Progenitor cell of endocrine pancreas (in vitro differentiated cells): ENCODE measurements around the gene CDKN1A. TPM values are rescaled to one million over a fixed set of nuclear protein-coding genes. Genes with fewer than 3 reads are reported as not detected.

Experiments
- DNase-seq: peaks from one replicate; pipeline ENCODE4 v3.0.0; 2021; ENCODE audit warnings: low spot score; ENCODE audit not compliant: unreplicated experiment
- H3K27ac Mint-ChIP-seq: 2 replicates; pipeline ENCODE4 v1.8.0; 2021; ENCODE audit warnings: mild to moderate bottlenecking, moderate library complexity, mixed read lengths
- H3K27me3 Mint-ChIP-seq: 2 replicates; pipeline ENCODE4 v1.8.0; 2021; ENCODE audit warnings: mixed read lengths
- H3K36me3 Mint-ChIP-seq: 2 replicates; pipeline ENCODE4 v1.8.0; 2022; ENCODE audit warnings: mixed read lengths; ENCODE audit not compliant: insufficient read depth
- H3K4me1 Mint-ChIP-seq: 2 replicates; pipeline ENCODE4 v1.8.0; 2021; ENCODE audit warnings: low read depth, mixed read lengths
- H3K4me3 Mint-ChIP-seq: 2 replicates; pipeline ENCODE4 v1.8.0; 2021; ENCODE audit warnings: low read depth, mild to moderate bottlenecking, moderate library complexity, mixed read lengths
- H3K9me3 Mint-ChIP-seq: 2 replicates; pipeline ENCODE4 v1.8.0; 2021; ENCODE audit warnings: low read depth, mixed read lengths
- total RNA-seq: library from RNA; stranded (reverse); gene quantifications from 2 replicates; pipeline ENCODE4 v1.2.1, GENCODE V29; 2021
- TF ChIP-seq, protein P1 (sequence below): fragments of 200-600 bp; sonication (generic); IDR thresholded peaks from one replicate; pipeline ENCODE4 v1.5.0; 2021; ENCODE audit warnings: antibody characterized with exemption, mild to moderate bottlenecking; ENCODE audit not compliant: unreplicated experiment

CDKN1A gene
- total RNA-seq, 1 donor from 2014 or later, result 12.4 TPM

DNA sequence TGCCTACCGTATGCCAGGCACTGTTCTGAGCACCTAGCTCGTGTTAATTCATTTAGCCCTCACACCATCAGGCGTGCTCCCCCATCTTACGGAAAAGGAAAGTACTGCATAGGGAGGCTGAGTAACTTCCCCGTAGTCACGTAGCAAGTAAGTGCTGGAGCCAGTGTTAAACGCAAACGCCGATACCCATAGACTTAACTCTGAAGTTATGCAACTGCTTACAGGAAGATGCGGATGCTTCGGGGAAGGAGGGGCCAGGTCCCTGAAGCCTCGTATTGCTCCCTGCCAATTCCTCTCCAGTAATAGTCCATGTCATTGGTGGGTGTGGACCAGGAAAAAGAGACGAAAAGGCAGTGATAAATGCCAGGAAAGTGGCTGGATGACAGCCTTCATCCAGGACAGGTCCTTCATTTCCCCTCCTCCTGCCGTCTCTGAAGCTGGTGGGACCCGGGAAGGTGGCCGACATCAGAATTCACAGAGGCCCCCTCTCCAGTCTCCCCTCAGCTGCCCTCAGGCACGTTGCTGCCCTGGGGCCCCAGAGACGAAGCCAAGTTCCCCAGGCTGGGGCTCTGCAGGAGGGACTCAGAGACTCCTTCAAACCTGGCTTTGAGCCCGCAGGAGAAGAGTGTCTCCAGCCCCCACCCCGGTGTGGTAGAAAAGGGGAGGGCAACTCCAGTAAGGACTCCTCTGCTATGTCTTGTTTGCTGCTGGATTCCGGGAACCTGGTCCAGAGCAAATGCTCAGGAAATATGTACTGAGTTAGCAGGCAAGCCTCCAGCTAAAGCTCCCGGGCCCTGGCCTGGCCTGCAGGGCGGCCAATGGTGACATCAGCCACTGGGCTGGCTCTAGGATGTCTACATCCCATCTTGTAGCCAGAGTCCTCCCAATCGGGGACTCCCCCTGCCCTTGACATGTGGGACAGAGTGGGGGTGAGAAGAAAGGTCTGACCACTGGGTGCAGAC, 56.9 kb downstream of the CDKN1A start:
- no peaks in the 10 kb centered on the region for H3K9me3 Mint-ChIP-seq
- H3K36me3 Mint-ChIP-seq, result no peaks in the 10 kb centered on the region
- H3K27me3 Mint-ChIP-seq, result peaks cover 18% of the 10 kb centered on the region

More for the DNA sequence above, 56.9 kb downstream of the CDKN1A start:
- Mint-ChIP-seq H3K27ac (no peak overlapping the region), H3K4me3 (no peak overlapping the region), H3K4me1 (no peaks in the 10 kb centered on the region)
- TF ChIP-seq, protein P1, sequence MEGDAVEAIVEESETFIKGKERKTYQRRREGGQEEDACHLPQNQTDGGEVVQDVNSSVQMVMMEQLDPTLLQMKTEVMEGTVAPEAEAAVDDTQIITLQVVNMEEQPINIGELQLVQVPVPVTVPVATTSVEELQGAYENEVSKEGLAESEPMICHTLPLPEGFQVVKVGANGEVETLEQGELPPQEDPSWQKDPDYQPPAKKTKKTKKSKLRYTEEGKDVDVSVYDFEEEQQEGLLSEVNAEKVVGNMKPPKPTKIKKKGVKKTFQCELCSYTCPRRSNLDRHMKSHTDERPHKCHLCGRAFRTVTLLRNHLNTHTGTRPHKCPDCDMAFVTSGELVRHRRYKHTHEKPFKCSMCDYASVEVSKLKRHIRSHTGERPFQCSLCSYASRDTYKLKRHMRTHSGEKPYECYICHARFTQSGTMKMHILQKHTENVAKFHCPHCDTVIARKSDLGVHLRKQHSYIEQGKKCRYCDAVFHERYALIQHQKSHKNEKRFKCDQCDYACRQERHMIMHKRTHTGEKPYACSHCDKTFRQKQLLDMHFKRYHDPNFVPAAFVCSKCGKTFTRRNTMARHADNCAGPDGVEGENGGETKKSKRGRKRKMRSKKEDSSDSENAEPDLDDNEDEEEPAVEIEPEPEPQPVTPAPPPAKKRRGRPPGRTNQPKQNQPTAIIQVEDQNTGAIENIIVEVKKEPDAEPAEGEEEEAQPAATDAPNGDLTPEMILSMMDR, result no peak
- DNase-seq, result no peak

Other genes starting within 250 kb of the CDKN1A start
- gene PXT1, start 235.9 kb upstream of the CDKN1A start, total RNA-seq, result not detected in 2 replicates
- 26.3 and 27.0 TPM in 2 replicates for gene KCTD20, start 235.7 kb upstream of the CDKN1A start, total RNA-seq
- 46.9 and 47.2 TPM in 2 replicates for gene STK38, start 131.2 kb upstream of the CDKN1A start, total RNA-seq
- 427 and 442 TPM in 2 replicates for gene SRSF3, start 84.4 kb upstream of the CDKN1A start, total RNA-seq
- gene RAB44, start 19.1 kb downstream of the CDKN1A start, total RNA-seq, result not detected in 2 replicates
- gene CPNE5, start 160.7 kb downstream of the CDKN1A start, total RNA-seq, result 0.16 and 0.24 TPM in 2 replicates
- 53.1 and 53.2 TPM in 2 replicates for gene PPIL1, start 196.1 kb downstream of the CDKN1A start, total RNA-seq
- 29.9 and 31.7 TPM in 2 replicates for gene C6orf89, start 207.2 kb downstream of the CDKN1A start, total RNA-seq